ENCODE measurements around the gene RERG.
A peak's percentile ranks its signal among the peaks of the same experiment; 100 is the strongest.

DNA sequence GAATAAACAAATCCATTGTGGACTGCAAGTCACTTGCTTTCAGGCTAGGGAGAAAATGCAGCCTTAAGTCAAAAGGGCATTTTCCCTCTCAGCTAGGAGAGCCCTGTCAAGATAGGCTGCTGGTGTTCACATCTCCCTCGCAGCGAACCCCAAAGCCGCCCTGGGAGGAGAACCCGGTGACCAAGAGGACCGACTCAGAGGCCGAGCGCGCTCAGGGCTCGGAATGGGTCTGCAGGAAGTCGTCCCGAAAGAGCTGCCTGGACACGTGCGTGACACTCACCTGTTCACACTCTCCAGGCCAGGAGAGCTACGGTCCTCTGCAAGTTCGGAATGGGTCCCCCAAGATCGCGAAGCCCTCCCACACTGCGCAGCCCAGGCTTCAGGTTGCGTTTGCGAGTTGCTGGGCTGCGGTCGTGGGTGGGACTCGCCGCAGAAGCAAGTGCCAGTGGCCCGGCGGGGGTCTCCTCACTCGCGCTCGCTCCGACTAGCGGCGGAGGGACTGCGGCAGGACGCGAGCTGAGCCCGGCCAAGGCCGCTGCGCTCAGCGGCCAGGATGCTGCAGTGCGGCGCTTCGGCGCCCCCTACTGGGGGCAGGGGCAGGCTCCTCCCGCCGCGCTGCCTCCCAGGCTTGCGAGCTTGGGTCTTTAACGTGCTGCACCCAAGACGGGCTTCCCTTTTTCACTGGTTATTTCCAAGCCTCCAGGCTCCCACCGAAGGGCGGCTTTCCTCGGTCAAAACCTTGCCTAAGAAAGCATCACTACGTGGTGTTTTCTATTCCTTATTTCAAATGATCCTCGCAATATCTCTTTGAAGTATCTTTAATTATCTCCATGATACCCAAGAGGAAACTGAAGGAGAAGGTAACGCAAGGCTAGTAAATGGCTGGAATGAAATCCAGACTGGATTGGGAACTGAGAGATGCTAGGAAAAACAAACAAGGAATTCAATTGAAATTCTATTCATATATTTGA lies at the start of gene RERG:
- no peak for TF ChIP-seq POLR2AphosphoS5 (IDR thresholded peaks at IDR 0.05; ENCODE audit: low read depth, low read length)
- no peak for TF ChIP-seq POU2F2 (IDR thresholded peaks at IDR 0.05; ENCODE audit: low read depth, low read length)
- TF ChIP-seq TAF1 (IDR thresholded peaks at IDR 0.05; ENCODE audit: low read depth, low read length) = no peak
- no peak for TF ChIP-seq POLR2A (IDR thresholded peaks at IDR 0.05; ENCODE audit: low read depth, low read length)
- peak; percentile 33 for TF ChIP-seq SPI1 (IDR thresholded peaks at IDR 0.05; ENCODE audit: low read depth, low read length)
